WTC11 (cell line): ENCODE results near the gene OPRM1. TPM values are rescaled to one million over a fixed set of nuclear protein-coding genes. Genes with fewer than 3 reads are reported as not detected.

Experiments
- ATF1 ChIP-seq: sonication (generic); formaldehyde crosslinking; IDR thresholded peaks from 2 replicates; pipeline ENCODE4 v1.8.1; 2023; ENCODE audit warnings: mild to moderate bottlenecking, moderate library complexity, missing genetic modification reagents
- RELA ChIP-seq: sonication (generic); formaldehyde crosslinking; IDR thresholded peaks from 2 replicates; pipeline ENCODE4 v1.8.1; 2022; ENCODE audit warnings: missing genetic modification reagents, mild to moderate bottlenecking, borderline replicate concordance
- total RNA-seq: library from RNA; stranded (reverse); gene quantifications from 3 replicates; pipeline ENCODE4 v1.2.3, GENCODE V29; 2021
- TF ChIP-seq, protein P1 (sequence below): sonication (generic); formaldehyde crosslinking; IDR thresholded peaks from 2 replicates; pipeline ENCODE4 v1.8.1; 2023; ENCODE audit warnings: mild to moderate bottlenecking, moderate library complexity, missing genetic modification reagents
- TF ChIP-seq, protein P2 (sequence below): sonication (generic); formaldehyde crosslinking; conservative IDR thresholded peaks from 2 replicates; pipeline ENCODE4 v1.8.1; 2022; ENCODE audit warnings: mild to moderate bottlenecking, missing genetic modification reagents
- TF ChIP-seq, protein P3 (sequence below): sonication (generic); formaldehyde crosslinking; IDR thresholded peaks from 2 replicates; pipeline ENCODE4 v1.8.0; 2023; ENCODE audit warnings: missing genetic modification reagents

OPRM1 gene
- total RNA-seq, 1 experiment from 2014 or later = not detected

DNA sequence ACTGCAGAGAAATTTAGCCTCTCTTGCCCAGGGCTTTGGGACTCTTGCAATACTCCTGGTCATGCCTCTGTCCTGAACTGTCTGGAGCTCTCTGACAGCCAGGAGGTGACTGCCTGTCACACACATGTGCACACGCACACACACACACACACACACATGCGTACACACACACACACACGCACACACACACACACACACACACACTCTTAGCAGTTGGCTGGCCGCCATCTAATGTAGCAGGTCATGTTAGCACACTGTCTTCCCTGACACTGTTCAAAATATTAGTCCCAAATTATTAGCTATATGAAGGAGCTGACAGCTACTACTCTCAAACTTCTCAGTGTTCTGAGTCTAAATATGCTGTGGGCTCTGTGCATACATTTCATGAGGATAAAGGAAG, 256.7 kb downstream of the OPRM1 start (continued):
- TF ChIP-seq, protein P1, sequence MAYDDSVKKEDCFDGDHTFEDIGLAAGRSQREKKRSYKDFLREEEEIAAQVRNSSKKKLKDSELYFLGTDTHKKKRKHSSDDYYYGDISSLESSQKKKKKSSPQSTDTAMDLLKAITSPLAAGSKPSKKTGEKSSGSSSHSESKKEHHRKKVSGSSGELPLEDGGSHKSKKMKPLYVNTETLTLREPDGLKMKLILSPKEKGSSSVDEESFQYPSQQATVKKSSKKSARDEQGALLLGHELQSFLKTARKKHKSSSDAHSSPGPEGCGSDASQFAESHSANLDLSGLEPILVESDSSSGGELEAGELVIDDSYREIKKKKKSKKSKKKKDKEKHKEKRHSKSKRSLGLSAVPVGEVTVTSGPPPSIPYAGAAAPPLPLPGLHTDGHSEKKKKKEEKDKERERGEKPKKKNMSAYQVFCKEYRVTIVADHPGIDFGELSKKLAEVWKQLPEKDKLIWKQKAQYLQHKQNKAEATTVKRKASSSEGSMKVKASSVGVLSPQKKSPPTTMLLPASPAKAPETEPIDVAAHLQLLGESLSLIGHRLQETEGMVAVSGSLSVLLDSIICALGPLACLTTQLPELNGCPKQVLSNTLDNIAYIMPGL (CRISPR knock-in tag) = no peak
- TF ChIP-seq RELA (CRISPR knock-in tag) (no peak), ATF1 (CRISPR knock-in tag) (no peak)
- TF ChIP-seq, protein P2, sequence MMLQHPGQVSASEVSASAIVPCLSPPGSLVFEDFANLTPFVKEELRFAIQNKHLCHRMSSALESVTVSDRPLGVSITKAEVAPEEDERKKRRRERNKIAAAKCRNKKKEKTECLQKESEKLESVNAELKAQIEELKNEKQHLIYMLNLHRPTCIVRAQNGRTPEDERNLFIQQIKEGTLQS (CRISPR knock-in tag) = no peak
- TF ChIP-seq, protein P3, sequence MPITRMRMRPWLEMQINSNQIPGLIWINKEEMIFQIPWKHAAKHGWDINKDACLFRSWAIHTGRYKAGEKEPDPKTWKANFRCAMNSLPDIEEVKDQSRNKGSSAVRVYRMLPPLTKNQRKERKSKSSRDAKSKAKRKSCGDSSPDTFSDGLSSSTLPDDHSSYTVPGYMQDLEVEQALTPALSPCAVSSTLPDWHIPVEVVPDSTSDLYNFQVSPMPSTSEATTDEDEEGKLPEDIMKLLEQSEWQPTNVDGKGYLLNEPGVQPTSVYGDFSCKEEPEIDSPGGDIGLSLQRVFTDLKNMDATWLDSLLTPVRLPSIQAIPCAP (CRISPR knock-in tag) = no peak
